OCI-LY7 (cell line): ENCODE measurements around the gene DHRS1.

Experiments
- EZH2phosphoT487 ChIP-seq: fragments of 200-600 bp; sonication (generic); IDR thresholded peaks from 2 replicates; pipeline ENCODE4 v1.6.1; 2018; ENCODE audit warnings: low read depth, borderline replicate concordance, mild to moderate bottlenecking, mixed run types, antibody characterized with exemption, low read length, moderate library complexity, mixed read lengths
- TF ChIP-seq, protein P1 (sequence below): fragments of 200-600 bp; sonication (generic); conservative IDR thresholded peaks from 2 replicates; pipeline ENCODE4 v1.5.1; 2014; ENCODE audit warnings: mild to moderate bottlenecking, antibody characterized with exemption, low read length, moderate library complexity, mixed read lengths

DNA sequence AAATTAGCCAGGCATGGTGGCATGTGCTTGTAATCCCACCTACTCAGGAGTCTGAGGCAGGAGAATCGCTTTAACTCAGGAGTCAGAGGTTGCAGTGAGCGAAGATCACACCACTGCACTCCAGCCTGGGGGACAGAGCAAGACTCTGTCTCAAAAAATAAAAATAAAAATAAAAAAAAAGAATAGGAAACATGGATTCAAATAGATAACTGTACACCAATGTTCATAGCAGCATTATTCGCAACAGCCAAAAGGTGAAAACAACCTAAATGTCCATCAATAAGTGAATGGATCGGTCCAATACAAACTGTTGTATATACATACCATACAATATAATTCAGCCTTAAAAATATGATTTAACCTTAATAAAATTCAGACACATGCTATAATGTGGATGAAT lies 43.3 kb upstream of the DHRS1 start:
- TF ChIP-seq, protein P1, sequence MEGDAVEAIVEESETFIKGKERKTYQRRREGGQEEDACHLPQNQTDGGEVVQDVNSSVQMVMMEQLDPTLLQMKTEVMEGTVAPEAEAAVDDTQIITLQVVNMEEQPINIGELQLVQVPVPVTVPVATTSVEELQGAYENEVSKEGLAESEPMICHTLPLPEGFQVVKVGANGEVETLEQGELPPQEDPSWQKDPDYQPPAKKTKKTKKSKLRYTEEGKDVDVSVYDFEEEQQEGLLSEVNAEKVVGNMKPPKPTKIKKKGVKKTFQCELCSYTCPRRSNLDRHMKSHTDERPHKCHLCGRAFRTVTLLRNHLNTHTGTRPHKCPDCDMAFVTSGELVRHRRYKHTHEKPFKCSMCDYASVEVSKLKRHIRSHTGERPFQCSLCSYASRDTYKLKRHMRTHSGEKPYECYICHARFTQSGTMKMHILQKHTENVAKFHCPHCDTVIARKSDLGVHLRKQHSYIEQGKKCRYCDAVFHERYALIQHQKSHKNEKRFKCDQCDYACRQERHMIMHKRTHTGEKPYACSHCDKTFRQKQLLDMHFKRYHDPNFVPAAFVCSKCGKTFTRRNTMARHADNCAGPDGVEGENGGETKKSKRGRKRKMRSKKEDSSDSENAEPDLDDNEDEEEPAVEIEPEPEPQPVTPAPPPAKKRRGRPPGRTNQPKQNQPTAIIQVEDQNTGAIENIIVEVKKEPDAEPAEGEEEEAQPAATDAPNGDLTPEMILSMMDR = no peak
- TF ChIP-seq EZH2phosphoT487 = no peak
